ENCODE data around the gene INPP4A.

INPP4A gene

DNA sequence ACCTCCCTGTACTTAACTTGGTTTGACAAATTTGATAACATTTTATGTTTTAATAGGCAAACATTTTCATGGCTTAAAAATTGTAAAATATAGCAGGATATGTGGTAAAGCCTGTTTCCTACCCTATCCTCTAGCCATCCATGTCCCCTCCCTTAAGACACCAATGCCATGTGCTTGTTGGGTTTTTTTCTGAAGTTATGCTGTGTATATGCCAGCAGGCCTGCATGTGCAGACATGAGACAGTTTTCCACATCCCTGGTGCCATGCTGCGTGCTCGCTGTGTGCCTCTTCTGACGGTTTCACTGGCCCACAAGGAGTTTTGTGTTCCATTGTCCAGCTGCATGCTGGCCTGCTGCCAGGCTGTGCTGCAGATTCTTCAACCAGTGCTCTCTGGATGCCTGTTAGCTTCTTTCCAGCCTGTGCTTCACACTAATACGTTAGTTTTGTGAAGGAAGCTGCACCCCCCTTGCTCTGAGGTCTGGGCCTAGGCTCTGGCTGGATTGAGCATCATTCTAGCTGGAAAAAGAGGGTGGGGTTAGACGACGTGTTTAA, 16.9 kb downstream of the INPP4A start:
- DNase-seq, result no peak

DNA sequence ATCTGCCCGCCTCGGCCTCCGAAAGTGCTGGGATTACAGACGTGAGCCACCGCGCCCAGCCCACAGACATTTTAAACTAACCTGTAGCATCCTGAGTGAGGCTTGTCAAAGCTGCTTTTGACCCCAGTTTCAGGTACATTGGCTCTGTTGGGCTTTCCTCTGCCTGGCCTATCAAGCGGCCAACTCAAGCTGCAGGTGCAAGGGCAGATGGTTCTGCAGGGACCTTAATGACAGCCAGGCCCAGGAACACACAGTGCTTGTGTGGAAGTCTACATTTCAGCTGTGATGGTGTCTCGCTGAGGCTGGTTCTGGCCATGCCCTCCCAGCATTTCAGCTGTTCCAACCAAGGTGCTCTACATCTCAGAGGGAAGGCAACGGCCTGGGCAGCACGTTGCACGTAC, 18.4 kb downstream of the INPP4A start:
- DNase-seq, result no peak

DNA sequence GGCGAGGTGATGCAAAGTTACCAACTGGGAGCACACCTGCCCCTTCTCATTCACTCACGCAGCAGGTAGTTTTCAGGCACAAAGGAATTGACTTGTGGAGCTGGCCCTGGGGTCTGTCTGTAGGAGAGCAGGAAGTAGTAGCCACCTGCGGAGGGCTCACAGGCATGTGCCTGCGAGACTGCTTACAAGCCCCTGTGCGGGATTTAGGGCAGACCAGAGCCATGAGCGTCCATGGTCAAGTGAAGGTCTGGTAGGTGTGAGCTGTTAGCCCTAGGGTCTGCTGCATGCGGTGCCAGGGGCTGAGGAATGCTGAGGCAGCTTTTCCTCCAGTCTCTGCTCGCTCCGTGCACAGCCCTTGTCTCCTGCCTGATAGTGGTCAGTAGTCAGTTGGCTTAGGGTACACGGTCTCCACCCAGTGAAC, 18.9 kb downstream of the INPP4A start:
- DNase-seq, result no peak

DNA sequence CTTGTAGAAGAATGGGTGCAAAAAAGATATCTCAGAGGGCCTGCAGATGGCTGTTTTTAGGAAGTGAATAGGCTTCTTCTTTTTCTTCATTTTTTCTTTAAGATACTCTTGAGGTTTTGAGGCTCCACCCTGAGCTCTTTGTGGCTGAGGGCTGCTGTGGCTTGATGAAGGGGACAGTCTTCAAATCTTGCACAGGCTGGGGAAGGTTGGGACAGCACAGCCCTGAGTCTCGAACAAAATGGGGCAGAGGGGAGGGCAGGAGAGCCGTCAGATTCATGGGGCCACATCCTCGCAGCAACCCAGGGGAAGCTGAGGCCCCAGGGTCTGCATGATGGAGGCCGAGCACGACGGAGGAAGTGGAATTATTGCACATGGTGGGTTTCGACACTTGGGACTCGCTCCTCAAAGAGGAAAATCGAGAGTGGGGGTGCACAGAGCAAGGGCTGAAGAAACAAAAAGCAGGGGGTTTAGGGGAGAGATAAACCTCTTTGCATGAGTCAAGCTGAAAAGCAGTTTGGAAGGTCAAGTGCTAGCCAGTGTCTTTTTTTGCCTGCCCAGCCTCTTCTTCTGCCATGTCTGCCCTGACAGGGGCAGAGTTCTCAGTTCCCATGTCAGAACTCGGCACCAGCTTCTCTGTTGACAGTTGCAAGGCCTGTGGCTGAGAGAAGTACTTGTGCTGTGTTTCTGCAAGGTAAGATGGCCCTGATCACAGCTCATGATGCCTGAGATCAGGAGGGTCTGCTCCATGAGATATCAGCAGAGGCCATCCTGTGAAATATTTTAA, 19.5 kb downstream of the INPP4A start:
- DNase-seq, result peak in 1 of 2 donors; percentile 56

DNA sequence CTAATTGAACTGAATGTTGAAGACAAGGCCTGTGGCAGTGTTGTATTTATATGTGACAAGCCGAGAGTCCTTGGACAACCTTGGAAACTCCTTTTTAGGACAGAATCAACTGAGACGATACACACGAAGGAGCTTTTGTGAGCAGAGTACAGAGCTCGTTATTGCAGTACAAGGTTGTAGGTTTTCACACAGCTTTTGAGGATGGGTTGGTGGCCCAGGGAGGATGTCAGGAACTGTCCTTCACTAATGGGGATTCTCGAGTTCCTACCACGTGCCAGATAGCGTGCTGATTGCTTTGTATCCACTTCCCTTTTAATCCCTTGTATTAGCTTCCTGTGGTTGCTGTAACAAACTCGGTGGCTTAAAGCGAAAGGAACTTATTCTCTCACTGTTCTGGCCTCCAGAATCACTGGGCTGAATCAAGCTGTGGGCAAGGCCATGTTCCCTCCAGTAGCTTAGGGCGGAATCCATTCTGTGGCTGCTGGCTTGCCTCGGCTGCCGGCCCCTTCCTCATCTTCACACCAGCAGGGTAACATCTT, 20.2 kb downstream of the INPP4A start:
- DNase-seq, result peak; percentile 50 to 69

DNA sequence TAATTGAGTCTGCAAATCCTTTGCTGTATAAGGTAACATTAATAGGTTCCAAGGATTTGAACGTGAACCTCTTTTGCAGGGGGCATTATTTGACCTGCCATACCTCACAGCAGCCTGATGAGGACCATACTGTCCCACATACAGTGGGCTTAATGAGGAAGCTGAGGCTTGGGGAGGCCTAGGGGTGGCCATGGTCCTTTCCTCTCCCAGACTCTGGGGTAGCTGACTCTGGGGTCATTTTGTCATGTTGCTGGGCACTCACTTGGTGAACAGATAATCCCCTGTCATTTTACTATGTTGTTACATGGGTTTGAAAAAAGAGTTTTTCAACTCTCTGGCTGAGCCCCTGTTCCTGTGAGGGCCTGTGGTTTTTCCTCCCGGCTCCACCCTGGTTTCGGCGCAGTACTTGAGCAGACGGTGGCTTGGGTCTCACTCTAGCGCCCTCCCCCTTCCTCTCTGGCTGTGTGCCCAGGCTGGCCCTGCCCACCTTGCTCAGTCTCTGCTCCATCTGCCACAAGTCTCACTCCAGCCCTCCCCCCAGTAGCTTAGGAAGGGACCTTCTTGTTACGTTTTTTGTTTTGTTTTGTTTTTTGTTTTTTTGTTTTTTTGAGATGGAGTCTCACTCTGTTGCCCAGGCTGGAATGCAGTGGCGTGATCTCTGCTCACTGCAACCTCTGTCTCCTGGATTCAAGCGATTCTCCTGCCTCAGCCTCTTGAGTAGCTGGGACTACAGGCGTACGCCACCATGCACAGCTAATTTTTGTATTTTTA, 21.0 kb downstream of the INPP4A start:
- peak; percentile 79 to 86 for DNase-seq

DNA sequence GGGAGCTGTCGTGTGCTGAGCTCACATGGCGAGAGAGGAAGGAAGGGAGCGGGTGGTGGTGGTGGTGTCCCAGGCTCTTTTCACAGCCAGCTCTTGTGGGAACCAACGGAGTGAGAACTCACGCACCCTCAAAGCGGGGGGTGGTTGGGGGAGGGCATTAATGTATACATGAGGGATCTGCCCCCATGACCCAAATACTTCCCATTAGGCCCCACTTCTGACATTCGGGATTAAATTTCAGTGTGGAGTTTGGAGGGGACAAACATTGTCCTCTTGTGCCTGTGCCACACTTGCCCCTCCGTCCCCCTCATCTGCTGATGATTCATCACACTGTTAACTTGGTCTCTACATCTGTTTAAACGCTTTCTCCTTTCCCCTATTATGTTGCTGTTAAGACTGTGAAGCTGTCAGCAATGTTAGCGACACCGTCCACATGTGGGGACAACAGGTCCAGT, 22.5 kb downstream of the INPP4A start:
- peak in 1 of 2 donors; percentile 25 for DNase-seq

DNA sequence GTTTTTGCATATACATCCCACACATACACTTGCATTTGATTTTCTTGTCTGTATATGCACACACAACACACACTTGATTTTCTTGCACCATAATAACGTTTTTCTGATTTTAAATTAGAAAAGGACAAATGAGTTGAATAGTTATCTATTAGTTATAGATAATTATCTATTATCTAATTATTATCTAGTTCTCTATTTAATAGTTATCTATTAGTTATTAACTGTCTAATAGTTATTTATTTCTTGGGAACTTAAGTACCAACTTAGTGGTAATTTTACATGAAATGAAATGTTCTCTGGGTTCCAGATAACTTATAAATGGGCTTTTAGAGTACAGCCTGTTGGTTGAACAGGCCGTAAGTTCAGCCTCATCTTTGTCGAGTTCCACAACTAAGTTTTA, 23.0 kb downstream of the INPP4A start:
- no peak for DNase-seq

DNA sequence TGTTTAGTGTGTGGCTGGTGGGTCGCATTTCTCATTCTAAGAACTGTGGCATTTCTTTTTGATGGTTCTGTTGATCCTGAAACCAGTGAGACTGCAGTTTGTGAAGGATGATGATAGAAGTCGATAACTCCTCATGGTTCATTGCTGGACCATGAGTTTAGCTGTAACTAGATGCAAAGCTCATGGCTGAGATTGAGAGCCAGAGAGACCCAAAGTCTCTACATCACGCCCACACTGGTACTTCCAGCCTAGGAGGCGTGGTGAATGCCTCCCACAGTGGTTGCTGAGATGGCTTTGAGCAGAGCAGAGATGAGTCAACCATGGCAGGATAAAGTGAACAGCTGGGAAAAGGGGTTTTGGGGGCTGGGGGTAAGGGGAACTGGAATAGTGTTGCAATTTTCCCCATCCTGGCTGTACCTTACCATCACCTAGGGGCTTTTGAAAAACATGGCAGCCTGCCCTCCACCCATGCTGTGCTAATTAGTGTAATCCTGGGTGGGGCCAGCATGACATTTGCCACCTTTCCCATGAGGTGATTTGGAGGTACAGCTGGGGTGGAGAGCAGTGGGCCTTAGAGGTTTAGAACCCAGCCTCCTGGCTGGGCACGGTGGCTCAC, 24.1 kb downstream of the INPP4A start:
- no peak for DNase-seq

DNA sequence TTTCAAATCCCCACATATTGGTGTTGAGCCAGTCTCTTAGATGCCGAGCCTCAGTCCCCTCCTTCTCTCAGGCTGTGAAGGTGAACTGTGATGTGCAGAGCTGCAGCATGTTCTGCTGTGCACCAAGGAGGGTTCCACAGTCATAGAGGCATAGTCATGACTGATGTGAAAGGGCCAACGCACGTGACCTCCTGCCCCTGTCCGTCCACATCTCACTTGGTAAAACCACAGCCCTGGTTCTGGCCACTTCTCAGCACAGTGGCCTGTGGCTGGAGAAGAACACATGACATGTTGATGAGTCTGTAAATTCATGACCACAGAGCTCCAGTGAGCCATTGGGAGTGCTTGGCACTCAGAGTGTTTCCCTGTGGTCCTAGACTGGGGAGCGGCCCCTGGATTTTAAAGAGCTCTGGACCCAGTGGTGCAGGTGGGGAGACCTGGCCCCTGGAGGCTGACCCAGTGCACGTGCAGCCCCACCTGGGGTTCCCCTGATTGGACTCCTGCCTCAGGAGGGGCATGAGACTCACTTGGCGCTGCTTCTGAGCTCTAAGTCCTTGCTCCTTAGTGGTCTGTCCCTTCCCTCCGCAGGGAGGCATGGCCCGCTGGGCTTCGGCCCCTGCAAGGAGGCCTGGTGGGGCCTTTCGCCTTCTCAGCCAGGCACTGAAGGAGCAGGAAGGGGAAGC, 25.3 kb downstream of the INPP4A start:
- no peak for DNase-seq

DNA sequence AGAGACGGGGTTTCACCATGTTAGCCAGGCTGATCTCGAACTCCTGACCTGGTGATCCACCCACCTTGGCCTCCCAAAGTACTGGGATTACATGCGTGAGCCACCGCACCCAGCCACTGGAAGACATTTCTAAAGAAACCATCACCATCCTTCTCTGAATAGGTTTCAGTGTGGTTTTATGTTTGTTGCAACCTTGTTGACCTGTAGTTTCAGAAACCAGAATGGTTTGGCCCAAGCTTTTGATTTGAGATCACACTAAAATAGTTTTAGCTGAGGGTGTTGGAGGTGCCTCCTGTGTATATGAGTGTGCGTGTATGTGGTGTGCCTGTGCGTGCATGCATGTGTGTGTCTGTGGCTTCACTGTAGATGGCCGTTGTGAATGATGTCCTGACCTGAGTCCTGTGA, 26.2 kb downstream of the INPP4A start:
- DNase-seq, result no peak

DNA sequence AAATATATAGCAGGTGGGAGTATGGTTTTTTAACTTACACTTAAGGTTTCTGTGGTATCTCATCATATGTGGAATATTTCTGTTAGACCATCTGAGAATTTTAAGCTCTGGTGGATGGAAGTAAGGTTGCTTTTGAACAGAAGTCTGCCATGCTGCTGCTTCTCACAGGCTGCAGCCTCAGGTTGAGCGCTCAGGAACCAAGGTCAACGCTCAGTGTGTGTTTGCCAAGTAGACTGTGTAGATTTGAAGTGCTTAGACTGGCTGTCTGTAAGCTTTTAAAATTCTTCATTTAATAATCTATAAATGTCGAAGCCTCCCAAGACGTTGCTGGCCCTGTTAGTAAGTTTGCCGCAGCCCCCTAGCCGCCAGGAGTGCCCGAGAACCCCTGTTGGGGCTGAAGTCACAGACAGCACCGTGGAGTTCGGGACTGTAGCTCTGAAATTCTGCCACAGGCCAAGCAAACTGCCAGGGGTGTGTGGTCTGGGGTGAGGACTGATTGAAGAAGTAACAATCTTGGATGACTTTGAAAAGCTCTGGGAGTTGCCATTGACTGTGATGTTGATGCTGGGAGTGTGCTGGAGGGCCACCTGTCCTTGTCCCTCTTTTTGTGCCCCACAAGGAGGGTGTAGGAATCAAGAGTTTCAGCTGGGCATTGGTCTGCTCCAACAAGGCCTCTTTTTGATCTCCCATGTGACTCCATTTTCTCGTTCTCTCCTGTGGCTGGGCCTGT, 26.9 kb downstream of the INPP4A start:
- DNase-seq, result no peak

DNA sequence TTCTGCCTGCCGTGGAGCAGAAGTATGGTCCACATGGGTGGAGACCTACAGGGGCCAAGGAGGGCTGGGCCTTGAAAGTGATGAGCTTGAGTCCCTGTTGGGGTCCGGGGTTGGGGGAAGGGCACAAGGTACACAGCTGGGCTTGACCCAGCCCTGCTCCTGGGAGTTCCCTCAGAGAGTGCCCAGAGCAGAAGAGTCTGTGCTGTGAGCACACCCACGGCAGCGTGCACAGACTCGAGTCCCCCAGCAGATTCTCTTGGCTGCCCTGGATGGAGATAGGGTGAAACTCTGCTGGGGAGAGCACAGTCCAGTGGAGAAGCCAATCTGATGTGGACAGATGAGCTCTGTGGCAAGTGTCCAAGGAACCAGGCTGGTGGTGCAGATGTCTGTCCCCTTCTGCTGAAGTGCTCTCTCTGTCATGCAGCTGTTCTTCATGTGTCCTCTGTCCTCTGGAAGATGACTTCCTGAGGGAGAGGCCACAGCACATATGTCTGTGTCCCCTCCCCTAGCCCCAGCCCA, 27.5 kb downstream of the INPP4A start:
- no peak for DNase-seq

DNA sequence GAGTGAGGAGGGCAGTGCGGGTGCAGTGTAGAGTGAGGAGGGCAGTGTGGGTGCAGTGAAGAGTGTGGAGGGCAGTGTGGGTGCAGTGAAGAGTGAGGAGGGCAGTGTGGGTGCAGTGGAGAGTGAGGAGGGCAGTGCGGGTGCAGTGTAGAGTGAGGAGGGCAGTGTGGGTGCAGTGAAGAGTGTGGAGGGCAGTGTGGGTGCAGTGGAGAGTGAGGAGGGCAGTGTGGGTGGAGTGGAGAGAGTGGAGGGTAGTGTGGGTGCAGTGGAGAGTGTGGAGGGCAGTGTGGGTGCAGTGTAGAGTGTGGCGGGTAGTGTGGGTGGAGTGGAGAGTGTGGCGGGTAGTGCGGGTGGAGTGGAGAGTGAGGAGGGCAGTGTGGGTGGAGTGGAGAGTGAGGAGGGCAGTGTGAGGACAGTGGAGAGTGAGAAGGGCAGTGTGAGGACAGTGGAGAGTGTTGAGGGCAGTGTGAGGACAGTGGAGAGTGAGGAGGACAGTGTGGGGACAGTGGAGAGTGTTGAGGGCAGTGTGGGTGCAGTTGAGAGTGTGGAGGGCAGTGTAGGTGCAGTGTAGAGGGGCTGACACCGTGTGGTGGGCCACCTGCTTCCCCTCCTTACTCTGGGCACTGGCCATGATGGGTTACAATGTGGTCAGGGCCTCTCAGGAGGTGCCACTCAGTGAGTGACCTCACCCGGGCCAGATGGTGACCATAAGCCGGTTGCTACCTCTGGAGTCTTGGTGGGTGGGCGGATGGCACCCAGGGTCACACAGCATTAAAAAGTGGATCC, 28.5 kb downstream of the INPP4A start:
- no peak for DNase-seq

DNA sequence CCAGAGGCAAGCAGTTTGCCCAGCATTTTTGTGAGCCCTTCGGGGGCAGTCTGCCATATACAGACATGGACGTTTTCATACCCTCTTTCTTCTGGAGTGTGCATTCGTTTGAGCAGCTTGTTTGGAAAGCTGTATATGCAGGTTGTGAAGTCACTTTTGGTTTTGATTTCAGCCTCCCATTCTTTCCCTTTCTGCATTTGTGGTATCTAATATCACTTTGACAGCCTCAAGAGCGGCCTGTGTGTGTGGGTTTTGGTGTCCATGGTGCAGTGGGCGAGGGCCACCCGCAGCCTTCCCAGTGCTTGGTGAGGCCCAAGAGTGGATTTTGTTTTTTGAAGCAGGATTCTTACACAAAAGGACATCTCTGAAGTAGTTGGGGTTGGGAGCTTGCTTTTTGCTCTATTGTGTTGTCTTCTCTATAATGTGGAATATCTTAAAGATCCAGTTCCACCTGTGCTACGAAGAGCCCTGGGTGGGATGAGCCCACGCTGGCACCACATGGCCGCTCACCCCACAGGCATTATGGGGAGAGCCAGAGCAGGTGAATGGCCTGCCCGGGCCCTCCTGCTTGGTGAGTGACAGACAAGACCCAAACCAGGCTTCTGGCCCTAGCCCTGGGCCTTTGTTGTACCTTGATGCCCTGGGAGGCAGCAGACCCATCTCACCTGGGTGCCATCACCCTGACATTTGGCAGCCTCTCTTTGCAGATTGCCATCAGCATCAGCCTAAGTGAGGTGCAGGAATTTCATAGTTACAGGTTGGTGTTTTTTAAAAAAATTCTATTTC, 29.5 kb downstream of the INPP4A start:
- peak in 1 of 2 donors; percentile 54 for DNase-seq

DNA sequence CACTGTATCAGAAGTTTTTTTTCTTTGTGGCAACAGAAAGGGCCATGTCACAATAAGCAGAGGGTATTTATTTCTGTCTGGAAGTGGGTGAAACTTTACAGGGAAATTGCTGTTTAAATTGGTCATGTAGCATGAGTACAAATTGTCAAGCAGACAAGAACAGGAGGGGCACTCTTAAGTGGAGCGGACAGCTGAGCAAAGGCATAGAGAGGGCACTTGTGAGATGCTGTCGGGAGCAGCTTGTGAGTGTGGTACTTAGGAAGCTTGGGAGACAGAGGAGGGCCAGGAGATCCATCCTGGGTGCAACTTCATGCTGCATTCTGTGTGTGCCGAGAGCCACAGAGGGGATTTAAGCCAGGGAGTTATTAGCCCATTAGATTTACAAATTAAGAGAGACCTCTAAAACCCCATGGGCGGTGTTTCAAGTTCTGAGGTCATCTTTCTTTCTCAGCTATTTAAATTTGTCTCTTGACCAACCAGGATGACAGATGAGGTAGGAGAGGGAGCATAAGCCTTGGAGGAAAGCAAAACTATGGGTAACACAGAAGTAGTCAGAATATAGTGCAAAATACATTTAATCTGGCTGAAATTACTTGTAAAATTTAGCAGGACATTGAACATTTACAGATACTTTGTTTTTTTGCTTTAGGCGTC, 30.4 kb downstream of the INPP4A start:
- no peak for DNase-seq

DNA sequence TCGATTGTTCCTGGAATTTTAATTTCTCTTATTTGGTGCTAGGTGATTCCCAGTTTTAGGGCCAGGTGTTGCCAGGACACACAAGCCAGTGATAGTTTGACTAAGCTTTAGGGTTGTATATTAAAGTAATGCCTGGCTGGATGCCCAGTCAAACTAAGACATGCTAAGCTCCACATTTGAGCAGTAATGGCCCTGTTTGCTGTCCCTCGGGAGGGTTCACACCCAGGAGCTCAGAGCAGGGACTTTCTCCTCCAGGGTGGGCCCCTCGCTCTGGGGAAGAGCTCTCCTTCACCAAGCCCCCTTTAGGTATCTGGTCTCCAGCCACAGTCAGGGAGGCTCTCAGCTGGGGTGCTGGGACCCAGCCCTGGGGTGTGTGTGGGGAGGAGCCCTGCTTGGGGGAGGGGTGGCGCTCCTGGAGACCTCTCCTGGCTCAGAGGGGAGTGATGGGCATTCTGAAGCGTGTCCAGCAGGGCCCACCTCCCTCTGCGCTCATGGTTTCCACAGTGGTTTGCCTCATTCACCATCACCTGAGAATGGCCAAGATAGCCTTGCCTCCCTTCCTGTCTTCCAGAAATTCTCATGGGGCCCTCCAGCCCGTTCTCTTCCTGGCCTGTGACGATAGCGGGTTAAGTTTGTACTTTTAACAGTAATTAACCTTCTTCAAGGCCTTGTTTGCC, 31.7 kb downstream of the INPP4A start:
- DNase-seq, result no peak

DNA sequence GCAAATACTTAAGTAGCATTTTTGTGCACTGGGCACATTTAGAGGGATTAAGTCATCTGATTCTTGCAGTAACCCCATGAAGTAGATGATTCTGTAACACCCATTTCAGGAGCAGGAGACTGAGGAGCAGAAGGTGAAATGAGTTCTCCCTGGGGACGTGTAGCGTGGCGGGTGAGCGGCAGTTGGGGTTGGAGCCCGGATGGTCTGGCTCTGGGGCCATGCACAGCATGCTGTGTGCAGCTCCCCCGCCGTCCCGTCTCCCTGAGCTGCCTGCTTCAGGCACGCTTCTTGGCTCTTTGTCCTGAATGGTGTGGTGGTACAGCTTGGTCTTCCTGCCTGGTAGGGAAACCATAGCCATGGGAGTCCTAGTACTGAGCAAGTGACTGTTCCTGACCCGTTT, 32.4 kb downstream of the INPP4A start:
- DNase-seq, result no peak

DNA sequence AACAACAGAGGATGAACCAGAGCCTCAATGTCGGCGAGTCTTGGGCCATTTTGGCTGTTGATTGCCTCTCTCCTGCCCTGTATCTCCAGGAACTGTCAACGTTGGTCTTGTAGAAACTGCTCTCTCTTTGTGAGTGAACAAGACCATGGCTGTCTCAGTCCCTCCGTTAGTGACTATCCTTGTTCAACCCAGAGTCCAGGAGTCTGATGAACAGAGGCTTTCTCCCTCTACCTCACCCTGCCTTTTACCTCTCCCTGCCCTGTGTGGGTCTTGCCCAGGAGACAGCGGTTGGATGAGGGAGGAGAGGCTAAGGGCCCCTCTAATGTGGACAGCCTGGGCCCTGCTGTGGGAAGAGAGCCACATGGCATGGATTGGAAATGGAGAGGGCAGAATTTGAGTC, 32.8 kb downstream of the INPP4A start:
- DNase-seq, result no peak

Data from CD4-positive, alpha-beta T cell treated with Interferon alpha-2 for 1 hour (primary cell).